ENCODE results near the gene MN1.

MN1 gene

DNA sequence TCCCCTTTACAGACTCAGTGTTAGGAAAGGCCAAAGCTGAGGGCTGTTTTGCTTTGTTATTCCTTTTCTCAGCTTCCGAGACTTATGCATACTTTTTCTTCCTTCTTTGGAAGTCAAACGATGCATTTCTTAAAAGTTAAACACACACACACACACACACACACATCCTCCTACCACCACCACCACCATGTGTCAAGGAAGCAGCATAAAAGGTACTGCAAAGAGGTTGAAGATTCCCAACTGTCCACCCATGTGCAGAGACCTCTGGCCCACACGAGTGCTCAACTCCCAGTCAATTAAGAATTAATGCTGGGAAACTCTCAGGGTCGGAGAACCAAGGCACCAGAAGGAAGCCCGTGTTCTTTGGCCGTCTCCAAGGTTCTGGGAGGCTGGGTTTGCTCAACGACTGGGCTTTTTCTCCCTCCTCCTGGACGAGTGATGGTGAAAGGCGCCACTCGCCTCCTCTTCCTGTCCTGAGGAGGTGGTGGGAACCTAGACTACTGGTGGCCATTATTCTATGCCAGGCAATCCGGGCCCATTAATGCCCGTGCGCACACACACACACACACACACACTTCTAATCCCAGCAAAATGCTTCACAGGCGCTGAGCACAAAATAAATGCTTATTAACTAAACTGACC, 15.1 kb downstream of the MN1 start:
- TF ChIP-seq, protein P1, sequence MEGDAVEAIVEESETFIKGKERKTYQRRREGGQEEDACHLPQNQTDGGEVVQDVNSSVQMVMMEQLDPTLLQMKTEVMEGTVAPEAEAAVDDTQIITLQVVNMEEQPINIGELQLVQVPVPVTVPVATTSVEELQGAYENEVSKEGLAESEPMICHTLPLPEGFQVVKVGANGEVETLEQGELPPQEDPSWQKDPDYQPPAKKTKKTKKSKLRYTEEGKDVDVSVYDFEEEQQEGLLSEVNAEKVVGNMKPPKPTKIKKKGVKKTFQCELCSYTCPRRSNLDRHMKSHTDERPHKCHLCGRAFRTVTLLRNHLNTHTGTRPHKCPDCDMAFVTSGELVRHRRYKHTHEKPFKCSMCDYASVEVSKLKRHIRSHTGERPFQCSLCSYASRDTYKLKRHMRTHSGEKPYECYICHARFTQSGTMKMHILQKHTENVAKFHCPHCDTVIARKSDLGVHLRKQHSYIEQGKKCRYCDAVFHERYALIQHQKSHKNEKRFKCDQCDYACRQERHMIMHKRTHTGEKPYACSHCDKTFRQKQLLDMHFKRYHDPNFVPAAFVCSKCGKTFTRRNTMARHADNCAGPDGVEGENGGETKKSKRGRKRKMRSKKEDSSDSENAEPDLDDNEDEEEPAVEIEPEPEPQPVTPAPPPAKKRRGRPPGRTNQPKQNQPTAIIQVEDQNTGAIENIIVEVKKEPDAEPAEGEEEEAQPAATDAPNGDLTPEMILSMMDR (conservative IDR thresholded peaks at IDR 0.05), result no peak
- H3K27ac ChIP-seq, result no peak overlapping the region

DNA sequence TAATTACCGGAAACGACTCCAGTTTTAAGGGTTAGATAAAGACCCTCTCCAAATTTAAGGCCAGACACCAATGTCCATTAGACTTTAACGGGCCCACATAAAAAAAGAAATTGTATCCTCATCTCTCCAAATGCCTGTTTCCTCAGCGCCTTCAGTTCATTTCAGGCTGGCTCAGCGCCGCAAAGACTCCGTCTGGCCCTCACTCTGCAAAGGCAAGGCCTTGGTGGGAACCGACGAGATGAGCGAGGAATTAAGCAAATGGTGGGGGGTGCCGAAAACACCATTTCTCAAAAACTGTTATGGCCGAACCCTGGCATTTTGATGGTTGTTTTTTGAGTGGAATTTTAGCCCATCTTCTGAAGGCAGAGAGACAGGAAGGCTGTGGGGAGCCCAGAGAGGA, 15.7 kb downstream of the MN1 start:
- H3K27ac ChIP-seq, result no peak overlapping the region
- TF ChIP-seq, protein P1 (conservative IDR thresholded peaks at IDR 0.05), result no peak

DNA sequence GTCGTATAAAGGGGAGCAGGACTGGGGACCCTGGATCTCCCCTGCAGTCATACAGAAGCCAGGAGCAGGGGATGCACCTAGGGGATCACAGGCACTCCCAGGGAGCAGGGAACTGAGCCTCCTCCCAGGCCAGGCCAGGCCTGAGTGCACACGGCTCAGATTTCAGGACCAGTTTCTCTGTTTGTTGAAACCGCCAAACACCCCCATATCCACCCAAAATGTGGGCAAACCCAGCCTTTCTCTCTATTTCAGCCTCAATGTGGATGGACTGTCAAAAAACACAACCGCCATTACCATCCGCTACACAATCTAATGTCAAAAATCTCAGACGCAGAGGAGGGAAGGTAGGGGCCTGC, 17.5 kb downstream of the MN1 start:
- TF ChIP-seq, protein P1 (conservative IDR thresholded peaks at IDR 0.05), result no peak
- H3K27ac ChIP-seq, result no peak overlapping the region

DNA sequence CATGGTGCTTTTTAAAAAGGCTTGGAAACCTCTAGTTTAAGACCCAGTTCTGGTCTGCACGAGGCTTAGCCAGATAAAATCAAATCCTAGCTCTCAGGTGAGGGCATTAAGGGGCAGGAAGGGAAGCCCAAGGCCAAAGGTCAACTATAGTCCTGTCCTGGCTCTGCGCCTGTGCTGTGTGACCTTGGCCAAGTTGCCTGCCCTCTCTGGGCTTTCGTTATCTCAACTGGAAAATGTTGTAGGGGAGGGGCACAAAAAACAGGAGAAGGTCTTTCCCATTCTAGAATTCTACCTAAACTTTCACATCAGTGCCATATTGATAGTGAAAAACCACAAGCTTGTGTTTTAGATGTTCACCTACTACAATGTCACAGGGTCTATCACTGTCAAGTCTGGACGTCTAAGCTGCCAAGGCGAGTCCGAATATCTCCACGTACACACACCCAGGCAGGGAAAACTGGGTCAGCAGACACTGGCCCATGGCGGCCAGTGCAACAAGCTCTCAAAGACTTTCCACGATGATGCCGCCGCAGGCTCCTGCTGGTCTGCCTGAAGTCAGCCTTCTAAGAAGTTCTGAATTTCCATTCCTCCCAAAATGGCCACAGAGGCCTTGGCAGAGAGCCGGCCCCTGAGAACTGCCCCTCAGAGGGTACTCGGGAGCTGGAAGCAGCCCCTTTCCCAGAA, 18.0 kb downstream of the MN1 start:
- no peak overlapping the region for H3K27ac ChIP-seq
- TF ChIP-seq, protein P1 (conservative IDR thresholded peaks at IDR 0.05), result no peak

DNA sequence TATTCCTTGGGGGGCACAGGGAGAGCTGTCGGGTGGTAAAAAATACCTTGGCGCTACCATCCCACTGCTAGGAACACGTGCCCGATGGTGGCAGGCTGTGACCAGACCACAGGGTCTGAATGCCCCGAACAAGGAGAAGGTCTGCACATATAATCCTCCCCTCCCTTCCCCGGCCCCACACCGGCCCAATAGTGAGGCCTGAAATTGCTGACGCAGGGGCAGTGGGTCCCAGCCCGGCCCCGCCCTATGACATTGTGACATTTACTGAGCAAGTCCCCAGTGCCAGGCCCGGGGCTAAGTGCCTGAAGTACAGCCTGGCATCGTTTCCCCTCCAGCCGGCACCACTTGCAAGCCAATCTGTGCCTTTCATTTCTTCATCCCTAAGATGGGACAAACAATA, 19.5 kb downstream of the MN1 start:
- TF ChIP-seq, protein P1 (conservative IDR thresholded peaks at IDR 0.05), result no peak
- H3K27ac ChIP-seq, result no peak overlapping the region

DNA sequence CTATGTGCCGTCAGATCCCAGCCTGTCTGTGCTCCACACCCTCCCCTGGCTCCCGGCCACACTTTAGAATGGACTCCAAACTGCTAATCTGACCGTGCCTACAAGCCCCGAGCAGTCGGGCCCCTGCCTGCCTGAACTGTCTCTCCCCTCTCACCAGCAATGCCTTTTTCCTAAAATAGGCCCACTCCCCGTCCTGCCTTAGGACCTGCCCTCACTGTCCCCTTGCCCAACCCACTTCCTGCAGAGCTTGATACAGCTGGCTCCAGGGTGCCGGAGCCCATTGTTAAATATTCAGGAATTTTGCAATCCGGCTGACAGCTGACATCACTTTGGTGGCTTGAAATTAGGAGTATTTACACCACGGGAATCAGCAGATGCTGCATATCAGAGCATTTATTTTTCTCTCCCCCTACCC, 21.4 kb downstream of the MN1 start:
- H3K27ac ChIP-seq, result no peak overlapping the region

DNA sequence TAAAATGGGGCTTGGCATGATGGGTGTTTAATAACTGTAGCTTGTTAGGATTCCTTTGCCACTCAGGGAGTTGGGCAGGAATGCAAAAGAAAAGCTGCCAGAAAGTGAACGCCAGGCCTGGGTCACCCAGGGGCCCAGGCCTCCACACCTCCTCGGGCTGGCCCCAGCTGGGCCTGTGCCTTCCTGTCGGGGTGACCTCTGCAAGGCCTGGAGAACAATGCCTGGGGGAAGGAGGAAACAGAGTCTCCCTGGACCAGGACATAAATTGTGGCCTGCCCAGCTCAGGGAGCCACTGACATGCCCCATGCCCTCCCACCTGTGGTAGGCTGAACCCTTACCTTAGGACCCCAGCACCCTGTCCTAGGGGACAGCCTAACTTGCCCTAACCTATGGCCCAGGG, 21.9 kb downstream of the MN1 start:
- TF ChIP-seq, protein P1 (conservative IDR thresholded peaks at IDR 0.05), result no peak
- no peak overlapping the region for H3K27ac ChIP-seq

More for the DNA sequence above, 21.4 kb downstream of the MN1 start:
- TF ChIP-seq, protein P1 (conservative IDR thresholded peaks at IDR 0.05), result no peak

Data from VCaP (cell line).